ENCODE data around the gene PDC. TPM values are rescaled to one million over a fixed set of nuclear protein-coding genes. Genes with fewer than 3 reads are reported as not detected.

The PDC gene
- total RNA-seq, 1 donor from 2014 or later: not detected

DNA sequence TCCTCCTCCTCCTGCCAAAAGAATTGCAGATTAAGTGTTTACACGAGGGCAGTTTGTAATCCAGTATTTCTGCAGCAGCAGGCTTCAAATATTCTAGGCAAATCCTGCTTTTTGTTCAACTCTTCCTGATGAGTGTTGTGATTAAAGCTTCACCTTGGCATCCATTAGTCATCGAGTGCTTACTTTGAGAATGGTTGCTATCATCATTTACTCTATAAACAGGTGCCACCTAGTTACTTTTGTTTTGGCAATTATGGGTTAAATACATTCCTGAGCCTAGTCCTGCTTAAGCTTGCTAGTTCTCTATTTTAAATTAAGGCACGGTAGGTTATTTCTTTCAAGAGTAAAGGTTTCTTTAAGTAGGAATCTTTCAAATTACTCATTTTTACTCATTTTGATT is 20.3 kb downstream of the PDC start:
- Mint-ChIP-seq H3K36me3 (ENCODE audit: low read depth, unreplicated experiment) (no peaks in the 10 kb centered on the region), H3K27ac (ENCODE audit: unreplicated experiment) (no peak overlapping the region), H3K4me1 (ENCODE audit: unreplicated experiment) (peaks cover 6% of the 10 kb centered on the region), H3K4me3 (ENCODE audit: unreplicated experiment) (no peak overlapping the region), H3K27me3 (ENCODE audit: unreplicated experiment) (no peaks in the 10 kb centered on the region), H3K9me3 (ENCODE audit: unreplicated experiment) (no peaks in the 10 kb centered on the region)
- TF ChIP-seq, protein P1, sequence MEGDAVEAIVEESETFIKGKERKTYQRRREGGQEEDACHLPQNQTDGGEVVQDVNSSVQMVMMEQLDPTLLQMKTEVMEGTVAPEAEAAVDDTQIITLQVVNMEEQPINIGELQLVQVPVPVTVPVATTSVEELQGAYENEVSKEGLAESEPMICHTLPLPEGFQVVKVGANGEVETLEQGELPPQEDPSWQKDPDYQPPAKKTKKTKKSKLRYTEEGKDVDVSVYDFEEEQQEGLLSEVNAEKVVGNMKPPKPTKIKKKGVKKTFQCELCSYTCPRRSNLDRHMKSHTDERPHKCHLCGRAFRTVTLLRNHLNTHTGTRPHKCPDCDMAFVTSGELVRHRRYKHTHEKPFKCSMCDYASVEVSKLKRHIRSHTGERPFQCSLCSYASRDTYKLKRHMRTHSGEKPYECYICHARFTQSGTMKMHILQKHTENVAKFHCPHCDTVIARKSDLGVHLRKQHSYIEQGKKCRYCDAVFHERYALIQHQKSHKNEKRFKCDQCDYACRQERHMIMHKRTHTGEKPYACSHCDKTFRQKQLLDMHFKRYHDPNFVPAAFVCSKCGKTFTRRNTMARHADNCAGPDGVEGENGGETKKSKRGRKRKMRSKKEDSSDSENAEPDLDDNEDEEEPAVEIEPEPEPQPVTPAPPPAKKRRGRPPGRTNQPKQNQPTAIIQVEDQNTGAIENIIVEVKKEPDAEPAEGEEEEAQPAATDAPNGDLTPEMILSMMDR (IDR thresholded peaks at IDR 0.05; ENCODE audit: unreplicated experiment): no peak
- no peak for DNase-seq (ENCODE audit: low spot score)

GRCh38 chr1:186438567-186438966 is 22.3 kb downstream of the PDC start:
- Mint-ChIP-seq H3K36me3 (ENCODE audit: low read depth, unreplicated experiment) (no peaks in the 10 kb centered on the region), H3K27me3 (ENCODE audit: unreplicated experiment) (no peaks in the 10 kb centered on the region), H3K4me3 (ENCODE audit: unreplicated experiment) (no peak overlapping the region), H3K9me3 (ENCODE audit: unreplicated experiment) (no peaks in the 10 kb centered on the region), H3K4me1 (ENCODE audit: unreplicated experiment) (peaks cover 6% of the 10 kb centered on the region), H3K27ac (ENCODE audit: unreplicated experiment) (no peak overlapping the region)
- TF ChIP-seq, protein P1 (IDR thresholded peaks at IDR 0.05; ENCODE audit: unreplicated experiment): no peak
- no peak for DNase-seq (ENCODE audit: low spot score)

DNA sequence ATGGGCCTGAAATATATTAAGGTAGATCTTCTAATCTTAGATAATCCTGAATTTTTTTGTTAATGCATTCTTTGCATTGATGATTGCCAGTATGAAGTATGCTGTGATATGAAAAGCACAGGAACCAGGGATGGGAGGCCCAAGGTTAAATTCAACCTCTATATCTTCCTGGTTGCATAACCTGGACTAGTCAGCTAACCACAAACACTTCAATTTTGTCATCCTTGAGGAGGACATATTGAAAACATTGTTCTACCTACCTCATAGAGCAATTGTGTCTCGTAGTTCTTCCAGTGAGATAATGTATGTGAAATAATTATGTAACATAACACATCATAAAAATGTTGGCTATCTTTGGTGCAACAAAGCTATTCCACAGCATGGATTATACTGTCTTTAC is 25.6 kb downstream of the PDC start:
- TF ChIP-seq, protein P1 (IDR thresholded peaks at IDR 0.05; ENCODE audit: unreplicated experiment): no peak
- Mint-ChIP-seq H3K9me3 (ENCODE audit: unreplicated experiment) (no peaks in the 10 kb centered on the region), H3K4me1 (ENCODE audit: unreplicated experiment) (peaks cover under 1% of the 10 kb centered on the region), H3K27me3 (ENCODE audit: unreplicated experiment) (no peaks in the 10 kb centered on the region), H3K27ac (ENCODE audit: unreplicated experiment) (no peak overlapping the region), H3K4me3 (ENCODE audit: unreplicated experiment) (no peak overlapping the region), H3K36me3 (ENCODE audit: low read depth, unreplicated experiment) (no peaks in the 10 kb centered on the region)
- no peak for DNase-seq (ENCODE audit: low spot score)

- DNase-seq (ENCODE audit: low spot score): no peak
- no peaks in the 10 kb centered on the region for H3K9me3 Mint-ChIP-seq (ENCODE audit: unreplicated experiment)
- H3K27ac Mint-ChIP-seq (ENCODE audit: unreplicated experiment): no peak overlapping the region
Measured at GRCh38 chr1:186429017-186429416, 31.9 kb downstream of the PDC start.

GRCh38 chr1:186426118-186426517 is 34.8 kb downstream of the PDC start:
- Mint-ChIP-seq H3K4me1 (ENCODE audit: unreplicated experiment) (no peaks in the 10 kb centered on the region), H3K27me3 (ENCODE audit: unreplicated experiment) (no peaks in the 10 kb centered on the region), H3K27ac (ENCODE audit: unreplicated experiment) (no peak overlapping the region), H3K4me3 (ENCODE audit: unreplicated experiment) (no peak overlapping the region), H3K36me3 (ENCODE audit: low read depth, unreplicated experiment) (no peaks in the 10 kb centered on the region), H3K9me3 (ENCODE audit: unreplicated experiment) (no peaks in the 10 kb centered on the region)
- DNase-seq (ENCODE audit: low spot score): no peak
- TF ChIP-seq, protein P1 (IDR thresholded peaks at IDR 0.05; ENCODE audit: unreplicated experiment): no peak

More at GRCh38 chr1:186429017-186429416, 31.9 kb downstream of the PDC start:
- TF ChIP-seq, protein P1 (IDR thresholded peaks at IDR 0.05; ENCODE audit: unreplicated experiment): no peak
- H3K36me3 Mint-ChIP-seq (ENCODE audit: low read depth, unreplicated experiment): no peaks in the 10 kb centered on the region
- no peaks in the 10 kb centered on the region for H3K27me3 Mint-ChIP-seq (ENCODE audit: unreplicated experiment)
- no peaks in the 10 kb centered on the region for H3K4me1 Mint-ChIP-seq (ENCODE audit: unreplicated experiment)
- H3K4me3 Mint-ChIP-seq (ENCODE audit: unreplicated experiment): no peak overlapping the region

Data from endothelial cell (in vitro differentiated cells).